SK-N-SH (cell line): ENCODE results near the gene CPPED1. TPM values are rescaled to one million over a fixed set of nuclear protein-coding genes. Genes with fewer than 3 reads are reported as not detected.

Experiments
- CTCF ChIA-PET: fragments of 300-600, 350-600 bp; formaldehyde crosslinking; extraction: SDS; loops from one replicate; lab custom pipeline; 2021; lab: Yijun Ruan, JAX
- POLR2A ChIA-PET: fragments of 350-600 bp; sonication (Branson Sonifier 250); formaldehyde crosslinking; extraction: SDS; loops from one replicate; lab custom pipeline; 2020; ENCODE audit warnings: antibody characterized with exemption, inconsistent platforms; lab: Yijun Ruan, JAX
- DNase-seq: peaks from one replicate; pipeline ENCODE4 v3.0.0; 2012
- H2AFZ ChIP-seq: fragments of 200-600 bp; sonication (generic); 2 replicates; pipeline ENCODE4 v1.8.1; 2016; ENCODE audit warnings: antibody characterized with exemption, mild to moderate bottlenecking, low read depth
- H3F3A ChIP-seq: fragments of 200-600 bp; sonication (generic); replicated peaks from 2 replicates; pipeline ENCODE3; 2016; ENCODE audit warnings: antibody characterized with exemption, mild to moderate bottlenecking; ENCODE audit not compliant: insufficient read depth
- H3K27ac ChIP-seq, 2 experiments: fragments of 200-500 bp in 1 of 2; fragments of 200-600 bp in 1 of 2; sonication (Bioruptor generic) in 1 of 2; sonication (generic), shearing (Covaris generic) in 1 of 2; 2 replicates each; pipeline versions ENCODE4 v1.5.1 to v1.6.1; 2014 to 2016; ENCODE audit warnings: low read depth in 2 of 2, inconsistent platforms in 1 of 2, low read length in 1 of 2, mild to moderate bottlenecking in 1 of 2, mixed read lengths in 1 of 2
- H3K27me3 ChIP-seq: fragments of 200-600 bp; sonication (generic), shearing (Covaris generic); 2 replicates; pipeline ENCODE4 v1.6.1; 2016; ENCODE audit warnings: mixed run types; ENCODE audit not compliant: insufficient read depth
- H3K36me3 ChIP-seq, 2 experiments: fragments of 200-500 bp in 1 of 2; fragments of 200-600 bp in 1 of 2; sonication (Bioruptor generic) in 1 of 2; sonication (generic) in 1 of 2; replicated peaks in 1 of 2; 2 replicates each; pipeline versions ENCODE3 to v1.5.1; 2014 to 2016; ENCODE audit warnings: low read length in 1 of 2, mild to moderate bottlenecking in 1 of 2; ENCODE audit not compliant: insufficient read depth in 2 of 2, control insufficient read depth in 1 of 2
- H3K4me1 ChIP-seq, 2 experiments: fragments of 200-500 bp in 1 of 2; fragments of 200-600 bp in 1 of 2; sonication (Bioruptor generic) in 1 of 2; sonication (generic), shearing (Covaris generic) in 1 of 2; 2 replicates each; pipeline versions ENCODE4 v1.5.1 to v1.6.1; 2014 to 2016; ENCODE audit warnings: low read depth in 1 of 2, low read length in 1 of 2, mixed run types in 1 of 2; ENCODE audit not compliant: insufficient read depth in 2 of 2, control insufficient read depth in 1 of 2
- H3K4me2 ChIP-seq: fragments of 200-600 bp; sonication (generic), shearing (Covaris generic); 2 replicates; pipeline ENCODE4 v1.6.1; 2017; ENCODE audit warnings: mixed run types
- H3K4me3 ChIP-seq, 2 experiments: fragments of 200-500 bp in 1 of 2; fragments of 200-600 bp in 1 of 2; sonication (Bioruptor generic) in 1 of 2; sonication (generic), shearing (Covaris generic) in 1 of 2; 2 replicates each; pipeline versions ENCODE4 v1.5.1 to v1.8.1; 2014 to 2016; ENCODE audit warnings: low read depth in 2 of 2, inconsistent platforms in 1 of 2, low read length in 1 of 2, mild to moderate bottlenecking in 1 of 2, mixed read lengths in 1 of 2, moderate library complexity in 1 of 2
- H3K79me2 ChIP-seq: fragments of 200-600 bp; sonication (generic); 2 replicates; pipeline ENCODE4 v1.8.1; 2017; ENCODE audit warnings: mild to moderate bottlenecking; ENCODE audit not compliant: insufficient read depth
- H3K9ac ChIP-seq: fragments of 200-600 bp; sonication (generic); 2 replicates; pipeline ENCODE4 v1.6.1; 2017; ENCODE audit warnings: mixed run types
- H3K9me2 ChIP-seq: fragments of 200-600 bp; sonication (generic); 2 replicates; pipeline ENCODE4 v1.6.1; 2017; ENCODE audit warnings: mixed run types
- H3K9me3 ChIP-seq: fragments of 200-600 bp; sonication (generic); 2 replicates; pipeline ENCODE4 v1.6.1; 2017; ENCODE audit warnings: mixed run types, mild to moderate bottlenecking, moderate library complexity
- H4K20me1 ChIP-seq: fragments of 200-600 bp; sonication (generic); 2 replicates; pipeline ENCODE4 v1.6.1; 2017; ENCODE audit warnings: mild to moderate bottlenecking, mixed run types; ENCODE audit not compliant: insufficient read depth
- ELF1 ChIP-seq: IDR thresholded peaks from 2 replicates; pipeline ENCODE4 v1.4.0; 2012
- FOSL2 ChIP-seq: IDR thresholded peaks from 2 replicates; pipeline ENCODE4 v1.4.0; 2012; ENCODE audit warnings: low read depth, mild to moderate bottlenecking, moderate library complexity, borderline replicate concordance
- FOXJ3 ChIP-seq: sonication (generic); formaldehyde crosslinking; IDR thresholded peaks from 2 replicates; pipeline ENCODE4 v1.5.1; 2020; ENCODE audit warnings: mild to moderate bottlenecking, missing genetic modification reagents
- IRF3 ChIP-seq: fragments of 150-350 bp; IDR thresholded peaks from 2 replicates; pipeline ENCODE4 v1.6.1; 2016; ENCODE audit warnings: mild to moderate bottlenecking, low read depth, low read length
- MAX ChIP-seq: IDR thresholded peaks from 2 replicates; pipeline ENCODE4 v1.4.0; 2012; ENCODE audit warnings: low read depth
- MEF2A ChIP-seq: IDR thresholded peaks from 2 replicates; pipeline ENCODE4 v1.4.0; 2012; ENCODE audit warnings: low read depth, borderline replicate concordance
- MXI1 ChIP-seq: IDR thresholded peaks from 2 replicates; pipeline ENCODE4 v1.6.1; 2012; ENCODE audit warnings: mild to moderate bottlenecking, low read depth, low read length, improper control_type of control experiment
- POLR2AphosphoS5 ChIP-seq: IDR thresholded peaks from 2 replicates; pipeline ENCODE4 v1.6.1; 2012; ENCODE audit warnings: low read depth, low read length
- RFX5 ChIP-seq: IDR thresholded peaks from 2 replicates; pipeline ENCODE4 v1.6.1; 2012; ENCODE audit warnings: mild to moderate bottlenecking, improper control_type of control experiment, low read length
- RXRA ChIP-seq: IDR thresholded peaks from 2 replicates; pipeline ENCODE4 v1.4.0; 2012; ENCODE audit warnings: low read depth, mild to moderate bottlenecking, borderline replicate concordance
- SIN3A ChIP-seq: IDR thresholded peaks from 2 replicates; pipeline ENCODE4 v1.6.1; 2012; ENCODE audit warnings: low read depth, mild to moderate bottlenecking, low read length, moderate library complexity, borderline replicate concordance
- TCF12 ChIP-seq: IDR thresholded peaks from 2 replicates; pipeline ENCODE4 v1.4.0; 2012
- USF1 ChIP-seq: IDR thresholded peaks from 2 replicates; pipeline ENCODE4 v1.4.0; 2012; ENCODE audit warnings: low read depth, borderline replicate concordance
- YY1 ChIP-seq: IDR thresholded peaks from 2 replicates; pipeline ENCODE4 v1.4.0; 2012; ENCODE audit warnings: low read depth, mild to moderate bottlenecking
- WGBS: methylation state at CpG from one replicate; pipeline ENCODE4 v1.1.6; 2017; ENCODE audit warnings: low lambda C conversion rate; 5-methylcytosine and 5-hydroxymethylcytosine counted together
- polyA plus RNA-seq, 3 experiments: library from polyadenylated mRNA; depleted of rRNA; stranded (reverse); fragments of >200 nt; gene quantifications; 2 replicates each; pipeline ENCODE4 v1.2.3, GENCODE V29; 2012

CPPED1 gene
- polyA plus RNA-seq, 1 of the 3 experiments (the other 2 are of a cell fraction), result 11.9 TPM

- TF ChIP-seq USF1 (no peak), FOXJ3 (CRISPR knock-in tag) (no peak), IRF3 (no peak), SIN3A (no peak)
Measured at GRCh38 chr16:12850186-12850585, 46.5 kb upstream of the CPPED1 start (continued).

GRCh38 chr16:12846592-12846991 lies 42.9 kb upstream of the CPPED1 start:
- H3F3A ChIP-seq, result no peaks in the 10 kb centered on the region
- no peak overlapping the region for H3K9ac ChIP-seq
- POLR2A ChIA-PET, result no interaction called here
- TF ChIP-seq MEF2A, result no peak
- TF ChIP-seq RXRA, result no peak
- TF ChIP-seq YY1, result no peak
- no peak for TF ChIP-seq FOSL2
- TF ChIP-seq TCF12, result no peak
- TF ChIP-seq POLR2AphosphoS5, result no peak
- no peak for TF ChIP-seq MXI1
- TF ChIP-seq MAX, result no peak
- no peak for TF ChIP-seq ELF1
- no peak for TF ChIP-seq SIN3A
- WGBS, result 31% methylated on average over 1 of the region's 1 CpG
- no peak for DNase-seq
- H3K27me3 ChIP-seq, result no peaks in the 10 kb centered on the region
- H3K9me3 ChIP-seq, result no peaks in the 10 kb centered on the region
- H3K4me1 ChIP-seq, result no peaks in the 10 kb centered on the region
- no peaks in the 10 kb centered on the region for H3K79me2 ChIP-seq
- H3K9me2 ChIP-seq, result no peaks in the 10 kb centered on the region
- H3K27ac ChIP-seq, result no peak overlapping the region
- no peak overlapping the region for H3K4me3 ChIP-seq
- CTCF ChIA-PET, result no interaction called here
- no peaks in the 10 kb centered on the region for H3K36me3 ChIP-seq
- no peaks in the 10 kb centered on the region for H4K20me1 ChIP-seq
- no peak overlapping the region for H3K4me2 ChIP-seq
- H2AFZ ChIP-seq, result no peak overlapping the region

- POLR2A ChIA-PET, result no interaction called here
- Histone ChIP-seq H3K9me3 (no peaks in the 10 kb centered on the region), H3K4me1 (no peaks in the 10 kb centered on the region)
- no peak for TF ChIP-seq RFX5
- TF ChIP-seq, all 33 proteins: peak for 0
- Histone ChIP-seq H3K27ac (no peak overlapping the region), H3K4me3 (no peak overlapping the region), H3K4me2 (no peak overlapping the region), H3F3A (no peaks in the 10 kb centered on the region), H4K20me1 (no peaks in the 10 kb centered on the region), H3K79me2 (no peaks in the 10 kb centered on the region), H3K27me3 (no peaks in the 10 kb centered on the region), H3K9me2 (no peaks in the 10 kb centered on the region), H2AFZ (no peak overlapping the region), H3K9ac (no peak overlapping the region), H3K36me3 (no peaks in the 10 kb centered on the region)
- no peak for DNase-seq
- WGBS, result 66% methylated on average over 3 of the region's 3 CpGs
- CTCF ChIA-PET, result interaction anchor here (0.9 kb wide), 1 partner anchor 391 kb away, joined by 3 read pairs; no protein-coding TSS in a partner anchor
Measured at GRCh38 chr16:12845282-12845681, 41.6 kb upstream of the CPPED1 start.
